Umbilical cord (tissue), 2 donors: ENCODE results near the gene TRAPPC13. TPM values are rescaled to one million over a fixed set of nuclear protein-coding genes. Genes with fewer than 3 reads are reported as not detected.
"Not testable (repeated sequence)": the region's sequence is repeated elsewhere in the genome, so short reads cannot be mapped to it uniquely, and the experiment has no call there.

ENCODE experiments used
- DNase-seq: peaks from one replicate; pipeline ENCODE4 v3.0.0-alpha.2; 2015; ENCODE audit warnings: low spot score
- total RNA-seq: library from RNA; depleted of rRNA; stranded (reverse); fragments of >200 nt; gene quantifications from one replicate; pipeline ENCODE4 v1.2.3, GENCODE V29; 2014; ENCODE audit warnings: low replicate concordance; ENCODE audit not compliant: insufficient read depth

TRAPPC13 gene, protein sequence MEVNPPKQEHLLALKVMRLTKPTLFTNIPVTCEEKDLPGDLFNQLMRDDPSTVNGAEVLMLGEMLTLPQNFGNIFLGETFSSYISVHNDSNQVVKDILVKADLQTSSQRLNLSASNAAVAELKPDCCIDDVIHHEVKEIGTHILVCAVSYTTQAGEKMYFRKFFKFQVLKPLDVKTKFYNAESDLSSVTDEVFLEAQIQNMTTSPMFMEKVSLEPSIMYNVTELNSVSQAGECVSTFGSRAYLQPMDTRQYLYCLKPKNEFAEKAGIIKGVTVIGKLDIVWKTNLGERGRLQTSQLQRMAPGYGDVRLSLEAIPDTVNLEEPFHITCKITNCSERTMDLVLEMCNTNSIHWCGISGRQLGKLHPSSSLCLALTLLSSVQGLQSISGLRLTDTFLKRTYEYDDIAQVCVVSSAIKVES
- total RNA-seq: 22.1 TPM

DNA sequence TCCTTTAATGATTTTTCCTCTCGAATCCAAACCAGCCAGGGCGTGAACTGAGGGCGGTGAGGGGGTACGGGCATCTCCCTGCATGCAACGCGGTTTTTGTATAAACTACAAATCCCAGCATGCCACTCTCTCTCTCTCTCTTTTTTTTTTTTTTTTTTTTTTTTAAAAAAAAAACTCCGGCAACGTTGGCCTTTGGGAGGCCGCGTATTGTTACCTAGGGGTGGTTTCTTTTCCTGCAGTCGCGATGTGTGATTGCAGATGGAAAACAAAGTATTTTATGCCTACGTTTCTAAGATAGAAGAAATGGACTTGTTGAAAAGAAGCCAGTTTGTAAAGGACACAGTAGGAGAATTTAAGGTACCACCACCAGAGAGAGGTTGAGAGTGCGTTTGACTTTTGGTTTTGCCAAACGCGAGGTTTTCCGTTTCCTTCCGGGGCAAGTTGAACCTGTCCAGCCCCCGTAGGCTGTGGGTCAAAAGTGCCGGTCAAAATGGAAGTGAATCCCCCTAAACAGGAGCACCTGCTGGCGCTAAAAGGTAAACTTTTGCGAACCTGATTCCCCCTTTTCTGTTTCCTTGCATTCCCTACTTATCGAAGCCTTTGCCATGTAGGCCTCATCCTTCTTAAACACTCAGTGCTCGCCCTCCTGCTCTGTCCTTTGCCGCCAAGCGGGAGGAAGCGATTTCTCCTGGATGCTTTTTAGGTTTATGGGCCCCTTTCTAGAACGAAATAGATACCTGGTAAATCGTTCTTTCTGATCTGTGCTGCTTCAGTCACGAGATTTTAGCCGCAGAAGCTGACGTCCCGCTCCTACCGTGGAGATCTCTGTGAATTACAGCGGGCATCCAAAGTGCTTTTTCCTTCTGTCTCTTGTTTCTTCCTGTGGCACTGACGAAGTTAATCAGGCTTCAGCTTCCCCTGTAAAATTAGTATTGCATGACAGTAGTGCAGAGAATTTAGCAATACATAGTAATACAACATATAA is at the start of gene TRAPPC13, which contains the start of gene SHLD3:
Gene TRAPPC13 (plus strand): TSS at position 457 of the 985 bp plus-strand sequence. CDS start 34 bp downstream, at position 491.
Gene SHLD3 (plus strand): TSS at position 457 of the 985 bp plus-strand sequence. CDS start 4,561 bp downstream, outside the sequence.
- DNase-seq: peak; percentile 97

DNA sequence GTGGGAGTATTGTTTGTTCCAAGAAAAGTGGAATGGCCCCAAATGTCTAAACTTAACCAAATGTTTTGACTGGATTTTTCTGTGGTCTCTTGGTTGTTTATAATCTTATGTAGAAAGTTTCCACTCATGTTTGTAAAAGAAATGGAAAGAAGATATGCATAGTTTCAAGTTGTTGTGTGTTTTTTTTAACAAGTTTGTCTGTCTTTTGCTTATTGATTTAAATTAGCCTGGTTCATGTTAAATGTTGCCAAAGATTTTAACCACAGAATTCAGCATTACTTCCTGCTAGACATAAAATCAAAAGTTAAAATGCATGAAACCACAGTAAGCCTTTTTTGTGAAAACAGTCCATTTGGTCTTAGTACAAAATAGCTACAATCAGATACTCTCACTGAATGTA is 47.7 kb upstream of the TRAPPC13 start:
- no peak for DNase-seq

DNA sequence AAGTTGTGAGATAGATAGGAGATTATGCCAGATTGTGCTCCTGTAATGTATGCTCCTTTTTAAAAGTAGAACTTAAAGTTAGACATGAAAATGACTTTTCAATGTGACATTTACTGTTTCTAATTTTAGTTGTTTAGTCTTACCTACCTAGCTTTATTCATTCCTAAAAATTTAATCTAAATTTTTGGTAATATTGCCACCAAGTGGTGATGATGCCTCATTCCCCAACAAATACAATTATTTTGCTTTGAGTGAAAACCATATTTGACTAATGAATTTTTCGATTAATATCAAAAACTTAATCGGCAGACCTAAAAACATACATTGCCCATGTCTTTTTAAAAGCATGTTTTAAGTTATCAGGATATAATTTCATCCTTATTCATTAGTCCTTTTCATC is 36.1 kb upstream of the TRAPPC13 start:
- no peak for DNase-seq

DNA sequence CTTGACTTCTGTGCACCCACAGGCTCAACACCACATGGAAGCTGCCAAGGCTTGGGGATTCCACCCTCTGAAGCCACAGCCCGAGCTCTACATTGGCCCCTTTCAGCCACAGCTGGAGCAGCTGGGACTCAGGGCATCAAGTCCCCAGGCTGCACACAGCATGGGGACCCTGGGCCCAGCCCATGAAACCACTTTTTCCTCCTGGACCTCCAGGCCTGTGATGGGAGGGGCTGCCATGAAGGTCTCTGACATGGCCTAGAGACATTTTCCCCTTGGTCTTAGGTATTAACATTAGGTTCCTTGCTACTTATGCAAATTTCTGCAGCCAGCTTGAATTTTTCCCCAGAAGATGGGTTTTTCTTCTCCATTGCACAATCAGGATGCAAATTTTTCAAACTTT is 23.1 kb upstream of the TRAPPC13 start:
- not testable (repeated sequence) for DNase-seq

DNA sequence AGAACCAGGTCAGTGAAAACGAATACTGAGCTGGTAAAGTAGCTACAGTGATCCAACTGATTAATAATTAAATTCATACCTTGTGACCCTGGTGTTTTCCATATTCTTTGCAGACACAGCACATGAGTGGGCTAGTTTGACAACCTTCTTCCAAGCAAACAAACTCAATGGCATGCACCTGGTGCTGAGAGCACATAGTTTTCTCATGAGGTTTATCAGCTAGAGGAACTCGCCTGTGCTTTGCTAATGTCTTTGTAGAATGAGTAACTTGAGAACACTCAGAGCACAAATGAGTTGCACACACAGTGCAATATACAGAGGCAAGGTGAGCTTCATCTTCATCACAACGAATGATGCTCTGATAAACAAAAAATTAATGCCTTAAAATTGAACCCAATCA is 13.3 kb upstream of the TRAPPC13 start:
- DNase-seq: no peak

DNA sequence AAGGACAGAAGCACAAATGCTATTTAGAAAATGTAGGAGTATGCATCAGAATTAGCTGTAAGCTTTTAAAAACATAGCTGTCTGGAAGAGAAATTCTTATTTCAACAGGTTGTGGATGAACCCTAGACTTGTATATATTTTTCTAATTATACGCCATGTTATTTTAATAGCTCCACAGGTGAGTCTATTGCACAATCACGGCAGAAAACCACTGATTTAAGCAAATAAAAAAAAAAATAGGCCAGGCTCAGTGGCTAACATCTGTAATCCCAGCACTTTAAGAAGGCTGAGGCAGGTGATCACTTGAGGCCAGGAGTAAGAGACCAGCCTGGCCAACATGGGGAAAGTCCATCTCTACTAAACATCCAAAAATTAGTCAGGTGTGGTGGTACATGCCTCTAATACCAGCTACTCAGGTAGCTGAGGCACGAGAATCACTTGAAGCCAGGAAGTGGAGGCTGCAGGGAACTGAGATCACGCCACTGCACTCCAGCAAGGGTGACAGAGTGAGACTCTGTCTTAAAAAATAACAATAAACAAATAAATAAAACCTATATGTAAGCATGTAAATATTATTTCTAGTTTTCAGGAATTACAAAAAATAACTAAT is 12.4 kb upstream of the TRAPPC13 start:
- DNase-seq: no peak

DNA sequence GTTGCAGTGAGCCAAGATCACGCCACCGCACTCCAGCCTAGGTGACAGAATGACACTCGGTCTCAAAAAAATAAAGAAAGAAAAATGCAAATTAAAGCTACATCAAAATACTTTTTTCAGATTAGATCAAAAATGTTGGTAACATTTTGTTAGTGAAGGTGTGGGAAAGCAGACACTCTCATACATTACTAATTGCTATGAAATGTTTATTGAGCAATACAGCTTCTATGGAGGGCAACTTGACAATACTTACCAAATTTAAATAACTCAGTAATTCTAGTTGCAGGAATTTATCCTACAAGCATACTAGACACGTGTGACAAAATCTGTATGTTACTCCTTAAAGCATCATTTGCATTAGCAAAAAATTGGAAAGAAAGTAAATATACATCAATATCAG is 4.8 kb upstream of the TRAPPC13 start:
- no peak for DNase-seq

DNA sequence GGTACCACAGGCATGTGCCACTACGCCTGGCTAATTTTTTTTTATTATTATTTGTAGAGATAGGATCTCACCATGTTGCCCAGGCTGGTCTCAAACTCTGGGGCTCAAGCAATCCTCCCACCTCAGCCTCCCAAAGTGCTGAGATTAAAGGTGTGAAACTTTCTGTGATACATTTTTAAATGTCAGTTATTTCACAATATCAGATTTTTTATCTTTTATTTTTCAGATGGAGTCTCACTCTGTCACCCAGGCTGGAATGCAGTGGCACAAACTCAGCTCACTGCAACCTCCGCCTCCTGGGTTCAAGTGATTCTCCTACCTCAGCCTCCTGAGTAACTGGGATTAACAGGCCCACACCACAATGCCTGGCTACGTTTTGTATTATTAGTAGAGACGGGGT is 2.9 kb upstream of the TRAPPC13 start:
- not testable (repeated sequence) for DNase-seq

DNA sequence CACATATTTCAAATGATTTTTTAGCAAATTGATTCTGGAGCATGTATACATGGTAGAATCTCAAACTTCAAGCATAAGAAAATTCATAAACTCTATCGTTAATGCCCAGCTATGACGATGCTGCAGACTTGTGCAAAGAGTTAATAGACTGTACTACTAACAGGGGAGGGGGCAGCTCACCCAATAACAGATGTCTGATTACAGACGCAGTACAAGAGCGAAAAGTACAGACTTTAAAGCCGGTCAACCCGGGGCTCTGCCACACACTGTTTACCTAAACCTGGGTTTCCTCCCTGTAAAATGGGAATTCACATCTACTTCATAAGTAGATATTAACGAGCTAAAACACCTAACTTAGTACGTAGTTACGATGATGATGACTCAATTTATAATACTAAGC is 1.3 kb upstream of the TRAPPC13 start:
- no peak for DNase-seq

DNA sequence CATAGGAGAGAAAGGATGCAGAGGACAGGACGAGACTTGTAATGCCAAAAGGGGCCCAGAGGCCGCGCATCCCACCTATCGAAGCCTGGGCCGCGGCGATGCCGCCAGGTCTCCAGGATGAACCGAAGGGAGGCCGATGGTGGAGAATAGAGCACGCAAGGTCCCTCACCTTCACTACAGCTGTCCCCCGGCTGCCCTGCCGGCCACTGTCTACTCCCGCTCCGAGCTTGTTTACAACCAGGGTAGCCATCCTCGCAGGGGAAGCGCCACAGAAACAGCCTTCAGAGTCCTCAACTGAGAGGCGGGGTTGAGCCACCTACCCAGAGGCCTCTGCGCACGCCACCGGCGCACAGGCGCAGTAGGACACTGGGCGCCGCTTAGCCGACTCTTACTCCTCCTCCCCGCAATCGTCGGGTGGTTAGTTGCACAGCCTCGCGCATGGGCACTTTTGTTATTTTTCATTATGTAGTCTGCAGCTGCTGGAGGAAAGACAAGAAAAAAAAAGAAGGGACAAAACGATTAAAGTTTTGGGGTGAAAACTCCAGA is 729 bp upstream of the TRAPPC13 start, which contains the start of gene TRIM23:
Gene TRIM23 (minus strand): TSS at position 309 of the 546 bp plus-strand sequence. CDS start 59 bp downstream, at position 250.
- peak; percentile 98 for DNase-seq

DNA sequence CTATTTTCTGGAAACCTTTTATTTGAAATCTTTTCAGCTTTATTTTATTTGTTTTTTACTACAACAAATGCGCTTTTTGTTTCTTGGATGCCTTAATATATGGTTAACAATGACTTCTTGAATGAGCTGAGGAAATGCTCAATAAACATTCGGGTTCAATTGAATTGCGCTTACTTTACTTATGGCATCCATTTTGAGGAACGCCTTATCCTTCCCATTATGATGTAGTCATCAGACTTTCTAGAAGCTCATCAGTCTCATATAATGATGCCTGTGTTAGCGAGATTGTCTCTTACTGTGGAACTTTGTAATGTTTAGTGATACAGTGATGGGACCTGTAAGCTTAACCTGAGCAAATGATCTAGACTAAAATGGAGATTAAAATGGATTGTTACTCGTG is 916 bp downstream of the TRAPPC13 start:
- no peak for DNase-seq

DNA sequence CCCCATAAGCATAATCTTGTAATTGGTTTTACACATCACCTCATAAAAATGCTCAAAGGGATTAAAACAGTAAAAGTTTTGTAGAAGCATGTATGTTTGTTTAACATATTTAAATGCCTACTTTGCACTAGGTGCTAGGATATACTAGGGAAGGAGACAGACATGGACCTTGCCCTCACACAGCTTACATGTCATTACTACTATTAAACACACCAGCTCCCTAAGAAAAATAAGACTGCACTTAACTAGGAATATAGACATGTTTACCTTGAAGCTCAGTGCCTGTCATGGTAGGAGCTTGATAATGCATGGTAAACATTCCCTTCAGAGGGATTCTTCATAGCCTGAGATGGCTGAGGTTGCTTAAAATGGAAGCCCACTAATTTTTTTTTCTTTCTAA is 6.2 kb downstream of the TRAPPC13 start:
- DNase-seq: no peak

DNA sequence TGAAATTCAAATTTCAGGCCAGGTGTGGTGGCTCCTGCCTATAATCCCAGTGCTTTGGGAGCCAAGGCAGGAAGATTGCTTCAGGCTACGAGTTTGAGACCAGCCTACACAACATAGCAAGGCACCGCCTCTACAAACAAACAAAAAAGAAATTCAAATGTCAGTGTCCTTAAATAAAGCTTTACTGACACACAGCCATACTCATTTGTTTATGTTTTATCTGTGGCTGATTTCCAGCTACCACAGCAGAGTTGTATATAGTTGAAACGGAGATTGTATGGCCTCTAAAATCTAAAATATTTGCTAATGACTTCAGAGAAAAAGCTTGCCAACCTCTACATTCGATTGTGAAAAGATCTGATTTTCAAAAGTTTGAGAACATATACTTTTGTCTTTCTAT is 15.4 kb downstream of the TRAPPC13 start:
- no peak for DNase-seq

DNA sequence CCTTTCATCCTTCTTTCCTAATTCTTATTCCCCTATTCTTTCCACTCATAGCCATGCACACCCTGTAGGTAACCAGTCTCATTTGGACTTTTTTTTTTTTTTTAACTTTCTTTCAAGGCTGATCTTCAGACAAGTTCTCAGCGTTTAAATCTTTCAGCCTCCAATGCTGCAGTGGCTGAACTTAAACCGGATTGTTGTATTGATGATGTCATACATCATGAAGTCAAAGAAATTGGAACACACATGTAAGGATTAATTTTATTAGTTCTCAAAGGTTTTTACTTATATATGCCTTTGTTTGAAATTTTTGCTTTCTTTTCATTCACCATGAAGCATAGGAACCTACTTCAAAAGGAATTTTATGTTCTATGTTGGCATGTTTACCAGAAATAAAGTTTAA is 22.1 kb downstream of the TRAPPC13 start:
- no peak for DNase-seq

DNA sequence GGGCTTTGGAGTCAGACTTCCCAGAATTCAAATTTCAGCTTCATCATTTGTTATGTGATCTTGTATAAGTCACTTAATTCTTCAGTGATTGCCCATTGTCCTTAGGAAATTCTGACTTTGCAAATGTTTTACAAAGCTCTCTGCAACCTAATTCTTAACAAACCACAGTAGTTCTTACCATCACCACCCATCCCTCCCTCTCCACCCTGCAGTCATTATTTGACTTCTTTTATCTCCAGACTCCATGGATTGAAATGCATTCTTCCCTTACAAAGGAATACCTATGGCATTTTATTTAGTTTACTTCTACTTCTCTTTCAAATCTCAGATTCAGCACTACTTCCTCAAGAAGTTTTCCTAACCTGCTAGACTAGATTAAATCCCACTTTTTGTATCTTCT is 23.1 kb downstream of the TRAPPC13 start:
- no peak for DNase-seq

DNA sequence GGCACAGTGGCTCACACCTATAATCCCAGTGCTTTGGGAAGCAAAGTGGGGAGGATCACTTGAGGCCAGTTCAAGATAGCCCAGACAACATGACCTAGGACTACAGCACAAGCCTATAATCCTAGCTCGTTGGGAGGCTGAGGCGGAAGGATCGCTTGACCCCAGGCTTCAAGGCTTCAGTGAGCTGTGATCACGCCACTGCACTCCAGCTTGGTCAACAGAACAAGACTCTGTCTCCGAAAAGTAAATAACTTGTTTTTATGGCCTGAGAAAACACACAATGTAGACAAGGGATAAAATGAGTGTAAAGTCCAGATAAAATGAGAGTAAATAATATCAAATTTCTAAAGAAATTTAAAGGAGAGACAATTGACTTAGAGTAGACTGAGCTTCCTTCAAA is 26.3 kb downstream of the TRAPPC13 start:
- no peak for DNase-seq

DNA sequence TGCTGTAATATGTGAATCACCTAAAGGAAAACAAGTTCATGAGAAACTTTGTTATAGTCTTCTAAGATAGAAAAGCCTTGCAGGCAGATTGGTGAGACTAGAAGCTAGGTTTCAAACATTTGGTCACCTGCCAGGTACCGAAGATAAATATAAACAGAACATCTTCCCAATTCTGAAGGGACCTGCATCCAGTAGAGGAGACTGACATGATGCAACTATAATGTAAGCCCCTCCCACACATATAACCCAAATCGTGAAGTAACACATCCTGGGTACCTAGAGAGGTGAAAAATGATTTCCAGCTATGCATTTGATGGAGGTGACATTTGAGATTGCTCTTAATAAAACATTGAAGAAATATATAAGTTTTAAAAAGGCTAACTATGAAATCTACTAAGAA is 29.9 kb downstream of the TRAPPC13 start:
- no peak for DNase-seq

DNA sequence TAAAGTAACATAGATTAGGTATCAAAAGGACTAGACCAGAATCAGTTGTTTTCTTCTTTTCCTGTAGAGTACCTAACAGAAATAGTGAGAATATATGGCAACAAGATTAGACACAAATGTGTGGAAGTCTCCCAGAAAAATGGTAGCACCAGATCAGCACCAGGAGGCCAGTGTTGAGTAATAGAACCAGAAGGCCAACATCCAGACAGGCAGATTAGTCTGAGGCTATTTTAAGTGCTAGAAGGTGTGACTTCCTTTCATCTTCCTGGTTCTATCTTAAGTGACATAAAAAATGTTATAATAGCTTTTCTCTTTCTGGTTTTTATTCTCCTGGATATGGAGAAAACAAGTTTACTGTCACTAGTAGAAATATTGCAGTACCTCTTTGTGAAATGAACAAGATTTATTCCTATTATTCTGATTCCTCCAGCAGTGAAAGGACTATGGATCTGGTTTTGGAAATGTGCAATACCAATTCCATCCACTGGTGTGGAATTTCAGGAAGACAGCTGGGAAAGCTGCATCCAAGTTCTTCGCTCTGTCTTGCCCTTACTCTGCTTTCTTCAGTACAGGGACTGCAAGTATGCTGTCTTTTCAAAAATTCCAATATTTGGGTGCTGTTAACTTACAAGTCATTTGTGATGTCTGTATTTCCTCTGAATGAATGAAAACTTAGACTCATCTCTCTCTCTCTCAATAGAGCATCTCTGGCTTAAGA is 39.1 kb downstream of the TRAPPC13 start:
- no peak for DNase-seq

DNA sequence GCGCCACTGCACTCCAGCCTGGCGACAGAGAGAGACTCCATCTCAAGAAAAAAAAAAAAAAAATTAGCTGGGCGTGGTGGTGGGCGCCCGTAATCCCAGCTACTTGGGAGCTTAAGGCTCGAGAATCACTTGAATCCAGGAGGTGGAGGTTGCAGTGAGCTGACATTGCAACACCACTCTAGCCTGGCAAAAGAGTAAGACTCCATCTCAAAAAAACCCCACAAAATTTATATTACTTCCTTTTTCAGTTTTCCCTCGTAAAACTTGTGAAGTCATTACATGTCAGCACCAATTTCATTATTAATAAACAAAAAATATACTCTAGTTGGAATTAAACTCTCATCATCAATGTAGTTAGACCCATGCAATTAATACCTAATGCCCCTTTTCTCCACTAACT is 43.9 kb downstream of the TRAPPC13 start:
- DNase-seq: no peak

DNA sequence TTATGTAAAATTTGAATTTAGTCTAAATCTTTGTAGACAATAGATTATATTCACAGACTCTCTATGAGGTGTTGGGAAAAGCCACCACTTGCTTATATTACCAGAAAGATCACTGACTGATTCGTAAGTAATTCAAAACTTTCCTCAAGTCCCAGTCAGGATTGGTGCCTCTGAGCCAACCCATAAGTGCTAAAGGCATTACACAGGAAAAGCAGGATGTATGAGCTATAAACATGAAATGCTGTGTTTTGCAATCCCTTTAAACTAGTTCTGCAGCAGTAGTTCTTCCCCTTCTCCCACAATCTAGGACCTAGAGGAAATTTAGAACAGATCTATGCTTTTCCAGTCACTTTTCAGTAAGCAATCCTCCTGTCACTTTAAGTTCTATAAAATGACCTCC is 48.0 kb downstream of the TRAPPC13 start:
- peak; percentile 52 for DNase-seq

DNA sequence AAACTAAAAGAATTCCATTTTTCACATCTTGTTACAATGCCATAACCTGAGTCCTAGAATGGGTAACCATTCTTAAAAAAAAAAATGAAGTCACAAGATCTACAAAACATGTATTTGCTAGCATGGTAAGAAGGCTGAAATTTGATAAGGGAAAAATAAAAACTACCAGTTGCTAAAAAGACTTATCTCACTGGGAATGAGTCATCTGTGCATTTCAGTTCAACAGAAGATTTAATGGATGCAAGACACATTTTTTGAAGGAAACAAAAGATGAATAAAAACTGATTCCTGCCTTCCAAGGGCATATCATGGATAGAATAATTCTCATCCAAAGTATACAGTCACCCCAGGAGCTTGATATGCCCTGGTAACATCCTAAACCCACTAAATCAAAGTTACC is 49.9 kb downstream of the TRAPPC13 start:
- DNase-seq: peak; percentile 3
